ACC112 (cell line): Measurements from ENCODE around the gene PRKCZ.

Experiments
- H2AFZ ChIP-seq: fragments of 200-600 bp; sonication (generic); one replicate; pipeline ENCODE4 v1.6.0; 2017; ENCODE audit warnings: antibody characterized with exemption, low read length; ENCODE audit not compliant: unreplicated experiment
- H3K27ac ChIP-seq: fragments of 200-600 bp; sonication (generic); 2 replicates; pipeline ENCODE4 v1.5.1; 2014; ENCODE audit warnings: low read depth, mild to moderate bottlenecking, antibody characterized with exemption, low read length, moderate library complexity
- H3K27me3 ChIP-seq: fragments of 200-600 bp; sonication (generic); 2 replicates; pipeline ENCODE4 v1.6.1; 2014; ENCODE audit warnings: mild to moderate bottlenecking, antibody characterized with exemption, low read length, moderate library complexity, mixed read lengths; ENCODE audit not compliant: insufficient read depth
- H3K36me3 ChIP-seq: fragments of 200-600 bp; sonication (generic); 2 replicates; pipeline ENCODE4 v1.6.1; 2016; ENCODE audit warnings: mild to moderate bottlenecking, antibody characterized with exemption, low read length, moderate library complexity, mixed read lengths; ENCODE audit not compliant: insufficient read depth
- H3K4me1 ChIP-seq: fragments of 200-600 bp; sonication (generic); one replicate; pipeline ENCODE4 v1.6.1; 2016; ENCODE audit warnings: low read length, mixed read lengths; ENCODE audit not compliant: insufficient read depth, unreplicated experiment, control insufficient read depth
- H3K4me3 ChIP-seq: fragments of 200-600 bp; sonication (generic); 2 replicates; pipeline ENCODE4 v1.5.1; 2014; ENCODE audit warnings: mild to moderate bottlenecking, low read depth, low read length
- H3K79me2 ChIP-seq: fragments of 200-600 bp; sonication (generic); one replicate; pipeline ENCODE4 v1.6.0; 2016; ENCODE audit warnings: low read length; ENCODE audit not compliant: control insufficient read depth, unreplicated experiment, insufficient read depth

The PRKCZ gene

DNA sequence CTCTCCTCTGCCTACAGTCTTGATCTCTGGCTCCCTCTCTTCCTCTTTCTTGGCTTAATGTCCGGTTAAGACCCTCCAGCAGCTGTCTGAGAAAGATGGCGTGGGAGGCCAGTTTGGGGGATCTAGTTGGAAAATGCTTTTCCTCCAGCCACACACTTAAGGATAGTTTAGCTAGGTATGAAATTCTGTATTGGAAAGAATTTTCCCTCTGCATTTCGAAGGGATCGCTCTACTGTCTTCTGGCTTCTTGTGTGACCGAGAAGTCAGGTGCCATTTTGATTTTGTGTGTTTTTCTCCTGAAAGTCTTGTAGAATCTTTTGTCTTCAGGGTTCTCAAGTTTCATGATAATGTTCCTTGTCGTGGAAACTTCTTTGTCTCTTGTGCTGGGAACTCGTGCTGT is 28.0 kb downstream of the PRKCZ start:
- no peak overlapping the region for H3K27ac ChIP-seq
- H3K27me3 ChIP-seq, result peaks cover 14% of the 10 kb centered on the region; the same call in 1 of the 2 replicates
- no peaks in the 10 kb centered on the region for H3K4me1 ChIP-seq
- no peaks in the 10 kb centered on the region for H3K79me2 ChIP-seq
- no peaks in the 10 kb centered on the region for H3K36me3 ChIP-seq
- H3K4me3 ChIP-seq, result no peak overlapping the region
- H2AFZ ChIP-seq, result no peak overlapping the region

DNA sequence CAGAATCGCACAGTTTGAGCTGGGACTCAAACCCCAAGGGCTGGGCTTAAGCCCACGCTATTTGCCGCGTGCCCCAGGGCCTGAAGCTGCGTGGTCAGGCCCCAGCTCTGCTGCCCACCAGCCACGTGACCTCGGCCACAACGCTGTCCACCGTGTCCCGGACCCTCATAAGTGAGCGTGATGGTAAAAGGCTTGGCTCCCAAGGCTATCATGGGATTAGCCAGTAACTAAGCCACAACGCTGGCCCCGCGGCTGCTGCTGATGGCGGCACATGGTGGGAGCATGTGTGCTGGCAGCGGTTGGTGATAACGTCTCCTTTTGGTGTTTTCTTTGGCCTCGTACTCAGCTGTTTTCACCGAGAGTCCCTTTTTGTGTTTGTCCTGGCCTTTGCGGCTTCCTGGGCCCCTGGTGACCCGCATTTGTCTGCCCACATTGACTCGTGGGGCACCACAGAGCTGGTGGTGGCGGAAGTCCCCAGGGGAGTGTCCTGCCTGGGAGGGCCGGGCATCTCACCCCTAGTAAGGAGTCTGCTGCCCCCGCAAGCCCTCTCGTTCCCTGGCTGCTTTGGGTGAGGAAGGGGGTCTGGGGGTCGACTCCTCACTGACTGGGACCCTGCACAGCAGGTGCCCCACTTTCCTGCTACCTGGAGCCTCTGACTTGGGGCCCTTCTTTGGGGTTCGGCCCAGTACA is 29.3 kb downstream of the PRKCZ start:
- Histone ChIP-seq H3K36me3 (no peaks in the 10 kb centered on the region), H2AFZ (no peak overlapping the region), H3K27me3 (peaks cover 8% of the 10 kb centered on the region; the same call in 1 of the 2 replicates), H3K4me1 (no peaks in the 10 kb centered on the region), H3K27ac (no peak overlapping the region), H3K79me2 (no peaks in the 10 kb centered on the region), H3K4me3 (no peak overlapping the region)

DNA sequence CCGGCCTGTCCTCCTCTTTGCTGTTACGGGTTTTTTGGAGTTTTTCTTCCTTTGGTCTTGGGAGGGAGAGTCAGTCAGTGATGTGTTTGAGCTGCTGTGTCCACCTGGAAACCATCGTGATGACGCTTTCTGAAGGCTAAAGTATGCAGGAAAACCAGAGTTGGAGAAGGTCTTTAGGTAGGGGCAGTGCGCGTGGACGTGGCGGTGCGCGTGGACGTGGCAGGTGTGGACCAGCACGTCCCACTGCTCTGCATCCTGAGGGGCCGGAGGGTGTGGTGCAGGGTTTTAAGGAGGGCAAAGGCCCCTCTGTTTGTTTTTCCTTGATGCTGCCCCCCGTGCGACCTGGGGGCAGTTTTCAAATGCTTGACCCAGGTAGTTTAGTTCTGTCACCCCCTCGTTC is 29.9 kb downstream of the PRKCZ start:
- Histone ChIP-seq H3K36me3 (no peaks in the 10 kb centered on the region), H2AFZ (no peak overlapping the region), H3K4me1 (no peaks in the 10 kb centered on the region), H3K79me2 (no peaks in the 10 kb centered on the region), H3K27me3 (0 out of 2 replicates have a peak, but pooled peaks cover 3% of the 10 kb centered on the region), H3K27ac (no peak overlapping the region), H3K4me3 (no peak overlapping the region)

DNA sequence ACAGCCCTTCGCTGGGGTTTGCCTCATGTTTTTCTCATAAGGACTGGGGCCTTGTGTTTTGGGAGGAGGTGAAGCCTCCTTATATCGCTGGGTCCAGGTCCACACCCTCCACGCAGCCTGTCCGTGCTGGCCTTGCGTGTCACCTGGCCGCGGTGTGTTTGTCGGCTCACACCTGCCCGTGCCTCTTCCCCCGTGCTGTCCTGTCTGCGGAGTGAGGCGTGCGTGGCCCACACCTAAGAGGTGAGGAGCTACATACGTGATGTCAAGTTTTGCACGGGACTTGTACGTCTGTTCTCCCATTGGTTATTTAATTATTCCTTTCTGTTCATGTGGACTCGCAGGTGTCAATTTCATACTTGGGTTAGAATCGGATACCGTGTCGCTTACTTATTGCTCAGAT is 30.7 kb downstream of the PRKCZ start:
- H3K4me1 ChIP-seq, result no peaks in the 10 kb centered on the region

DNA sequence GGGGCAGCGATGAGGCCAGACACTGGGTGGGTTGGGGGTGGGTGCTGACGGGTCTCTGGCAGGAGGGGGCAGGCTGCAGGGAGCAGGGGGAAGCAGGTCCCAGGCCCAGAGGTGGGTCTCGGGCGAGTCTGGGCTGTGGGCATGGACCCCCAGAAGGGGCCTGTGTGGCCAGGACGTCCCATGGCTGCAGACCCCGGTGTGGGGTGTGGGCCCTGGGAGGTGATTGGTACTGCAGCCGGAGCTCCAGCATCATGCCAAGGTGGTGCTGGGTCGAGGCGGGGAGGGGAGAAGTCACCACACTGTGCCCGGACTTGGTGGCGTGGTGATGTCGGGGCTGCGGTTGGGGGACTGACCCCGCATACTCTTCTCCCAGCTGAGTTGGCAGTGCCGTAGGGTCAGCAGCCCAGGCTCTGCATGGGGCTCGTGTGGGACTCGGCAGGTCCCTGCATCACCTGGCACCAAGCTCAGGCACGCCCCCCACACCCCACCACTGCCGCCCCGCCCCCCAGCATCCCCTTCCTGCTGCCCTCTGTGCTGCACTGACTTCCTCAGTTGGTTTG is 31.2 kb downstream of the PRKCZ start:
- Histone ChIP-seq H3K27ac (no peak overlapping the region), H3K27me3 (peaks cover 6% of the 10 kb centered on the region; the same call in 1 of the 2 replicates), H2AFZ (no peak overlapping the region), H3K4me1 (no peaks in the 10 kb centered on the region), H3K36me3 (no peaks in the 10 kb centered on the region), H3K79me2 (no peaks in the 10 kb centered on the region), H3K4me3 (no peak overlapping the region)

More for the DNA sequence above, 30.7 kb downstream of the PRKCZ start:
- Histone ChIP-seq H2AFZ (no peak overlapping the region), H3K79me2 (no peaks in the 10 kb centered on the region), H3K36me3 (no peaks in the 10 kb centered on the region), H3K4me3 (no peak overlapping the region), H3K27me3 (0 out of 2 replicates have a peak, but pooled peaks cover 3% of the 10 kb centered on the region), H3K27ac (no peak overlapping the region)

DNA sequence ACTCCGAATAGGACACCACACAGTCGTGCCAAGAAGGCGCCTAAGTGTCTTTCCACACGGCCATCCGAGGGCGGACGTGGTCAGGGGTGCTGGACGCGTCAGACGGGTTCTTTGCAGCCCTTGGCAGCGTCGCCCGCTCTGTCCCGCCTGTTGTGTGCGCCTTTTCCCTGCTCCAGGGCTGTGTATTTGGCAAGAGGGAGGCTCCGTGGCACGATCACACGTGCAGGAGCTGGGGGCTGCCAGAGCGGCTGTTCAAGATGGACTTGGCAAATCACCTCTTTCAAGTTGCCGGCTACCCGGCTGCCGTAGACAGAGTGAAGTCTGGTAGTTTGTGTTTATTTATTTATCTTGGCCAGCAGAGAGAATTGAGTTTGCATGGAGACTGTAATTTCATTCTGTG is 31.9 kb downstream of the PRKCZ start:
- Histone ChIP-seq H3K27me3 (peaks cover 11% of the 10 kb centered on the region; the same call in 1 of the 2 replicates), H3K4me3 (no peak overlapping the region), H3K79me2 (no peaks in the 10 kb centered on the region), H2AFZ (no peak overlapping the region), H3K27ac (no peak overlapping the region), H3K36me3 (no peaks in the 10 kb centered on the region), H3K4me1 (no peaks in the 10 kb centered on the region)

DNA sequence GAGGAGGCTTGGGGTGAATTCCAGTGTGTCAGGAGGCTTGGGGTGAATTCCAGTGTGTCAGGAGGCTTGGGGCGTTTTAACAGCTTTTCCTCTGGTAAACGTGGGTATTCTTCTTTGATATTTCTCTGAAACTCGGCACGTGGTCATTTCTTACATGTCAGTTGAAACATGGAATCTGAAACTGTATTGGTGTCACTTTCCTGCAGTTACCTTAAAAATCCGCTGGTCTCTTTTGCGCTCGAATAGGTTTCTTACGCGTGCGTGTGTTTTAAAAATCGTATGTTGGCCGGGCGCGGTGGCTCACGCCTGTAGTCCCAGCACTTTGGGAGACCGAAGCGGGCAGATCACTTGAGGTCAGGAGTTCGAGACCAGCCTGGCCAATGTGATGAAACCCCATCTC is 33.5 kb downstream of the PRKCZ start:
- Histone ChIP-seq H2AFZ (no peak overlapping the region), H3K27me3 (peaks cover 17% of the 10 kb centered on the region; the same call in 1 of the 2 replicates), H3K4me1 (peaks cover 4% of the 10 kb centered on the region), H3K4me3 (no peak overlapping the region), H3K79me2 (no peaks in the 10 kb centered on the region), H3K27ac (no peak overlapping the region), H3K36me3 (no peaks in the 10 kb centered on the region)

DNA sequence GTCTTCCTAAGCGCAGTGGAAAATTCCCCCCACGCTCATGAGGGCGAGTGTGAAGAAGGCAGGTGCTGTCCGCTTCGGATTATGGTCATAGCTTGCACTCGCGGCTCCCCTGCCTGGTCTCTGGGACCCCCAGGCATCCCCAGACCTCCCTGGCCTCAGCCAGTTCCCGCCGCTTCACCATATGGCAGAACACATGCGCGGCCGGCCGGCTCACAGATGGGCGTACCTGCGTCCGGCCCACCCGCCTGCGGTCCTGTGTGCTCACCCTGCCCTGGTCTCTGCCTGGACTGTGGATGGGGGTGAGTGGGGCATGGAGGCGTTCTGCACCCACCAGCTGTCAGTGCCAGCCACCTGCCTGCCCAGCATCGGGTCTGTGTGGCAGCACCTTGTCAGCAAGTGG is 34.1 kb downstream of the PRKCZ start:
- H3K27ac ChIP-seq, result no peak overlapping the region
- H2AFZ ChIP-seq, result no peak overlapping the region
- H3K36me3 ChIP-seq, result no peaks in the 10 kb centered on the region
- peaks cover 17% of the 10 kb centered on the region; the same call in 1 of the 2 replicates for H3K27me3 ChIP-seq
- H3K4me3 ChIP-seq, result no peak overlapping the region
- H3K79me2 ChIP-seq, result no peaks in the 10 kb centered on the region
- peaks cover 4% of the 10 kb centered on the region for H3K4me1 ChIP-seq

DNA sequence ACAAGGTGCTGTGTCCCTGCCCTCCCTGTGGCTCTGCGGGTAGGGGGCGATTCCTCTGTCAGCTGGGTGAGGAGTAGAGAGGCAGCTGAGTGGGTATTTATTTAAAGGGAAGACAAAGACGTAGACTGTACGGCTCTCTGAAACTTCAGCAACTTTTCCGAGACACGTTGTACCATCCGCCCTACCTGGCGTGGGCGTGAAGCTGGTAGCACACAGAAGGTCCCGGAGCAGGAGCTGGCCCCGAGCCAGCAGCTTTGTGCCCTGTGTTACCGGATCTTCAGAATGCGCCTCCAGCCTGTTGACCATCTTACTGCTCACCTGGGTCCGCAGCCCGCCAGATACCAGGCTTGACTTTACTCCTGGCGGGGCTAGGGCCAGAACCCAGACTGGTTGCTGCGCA is 34.9 kb downstream of the PRKCZ start:
- Histone ChIP-seq H3K27ac (no peak overlapping the region), H3K27me3 (peaks cover 18% of the 10 kb centered on the region; the same call in 1 of the 2 replicates), H3K4me3 (no peak overlapping the region), H3K4me1 (peaks cover 4% of the 10 kb centered on the region), H3K79me2 (no peaks in the 10 kb centered on the region), H3K36me3 (no peaks in the 10 kb centered on the region), H2AFZ (no peak overlapping the region)

DNA sequence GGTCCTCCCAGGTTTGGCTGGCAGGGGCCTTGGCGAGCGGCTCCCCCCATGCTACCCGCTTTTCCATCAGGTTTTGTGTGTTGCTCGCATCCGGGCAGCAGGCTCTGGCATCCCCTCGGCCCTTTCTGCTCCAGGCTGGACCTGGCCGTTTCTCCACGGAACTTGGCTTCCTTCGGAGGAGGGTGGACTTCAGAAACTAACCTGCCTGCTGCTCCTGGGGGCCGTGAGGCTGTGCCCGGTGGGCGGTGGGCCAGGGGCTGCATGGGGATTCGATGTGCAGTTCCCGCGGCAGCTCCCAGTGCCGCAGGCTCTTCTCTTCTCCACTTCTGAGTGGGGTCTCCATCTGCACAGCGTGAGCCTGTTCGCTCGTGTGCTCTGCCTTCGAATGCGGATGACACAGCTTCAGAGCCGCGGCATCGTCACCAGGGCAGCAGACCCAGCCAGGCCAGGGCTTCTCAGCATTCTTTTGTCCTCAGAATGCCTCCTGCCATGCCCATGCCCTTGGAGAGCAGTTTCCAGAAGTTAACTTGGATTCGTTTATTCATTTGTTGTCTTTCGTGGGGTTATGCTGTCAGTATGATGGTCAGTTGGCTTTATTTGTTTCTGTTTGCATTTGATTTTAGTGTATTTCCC is 36.4 kb downstream of the PRKCZ start:
- Histone ChIP-seq H3K27me3 (peaks cover 20% of the 10 kb centered on the region; the same call in 1 of the 2 replicates), H3K4me1 (peaks cover 4% of the 10 kb centered on the region), H3K4me3 (no peak overlapping the region), H3K79me2 (no peaks in the 10 kb centered on the region), H3K27ac (no peak overlapping the region), H3K36me3 (no peaks in the 10 kb centered on the region), H2AFZ (no peak overlapping the region)

DNA sequence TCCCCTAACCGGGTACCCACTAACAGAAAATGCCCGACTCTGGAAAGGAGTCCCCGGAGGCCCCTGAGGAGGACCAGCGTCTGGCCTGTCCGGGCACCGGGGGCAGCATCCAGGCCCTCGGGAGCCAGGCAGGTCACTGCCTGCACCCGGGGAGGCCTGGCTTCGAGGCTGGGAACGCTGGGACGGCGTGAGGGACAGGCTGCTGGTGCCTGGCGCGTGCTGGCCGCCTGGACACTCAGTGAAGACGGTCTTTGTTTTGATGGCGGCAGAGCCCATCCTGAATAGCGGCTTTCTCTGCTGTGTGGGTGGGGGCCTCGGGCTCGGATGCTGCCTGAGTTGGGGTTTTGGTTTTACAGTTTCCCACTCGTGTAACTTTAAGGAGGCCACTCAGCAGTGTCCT is 37.6 kb downstream of the PRKCZ start:
- Histone ChIP-seq H3K4me1 (peaks cover 4% of the 10 kb centered on the region), H2AFZ (no peak overlapping the region), H3K36me3 (no peaks in the 10 kb centered on the region), H3K27me3 (peaks cover 20% of the 10 kb centered on the region; the same call in 1 of the 2 replicates), H3K27ac (no peak overlapping the region), H3K4me3 (no peak overlapping the region), H3K79me2 (no peaks in the 10 kb centered on the region)
